Raji (cell line): ENCODE measurements around the gene PCGF6.

Source experiments
- POLR2A ChIP-seq: IDR thresholded peaks from 2 replicates; pipeline ENCODE4 v1.6.1; 2011; ENCODE audit warnings: low read depth, low read length, control low read depth; ENCODE audit not compliant: insufficient read depth

PCGF6 gene

GRCh38 chr10:103350517-103351260, at the start of gene PCGF6:
Gene PCGF6, minus strand, starts transcription at chr10:103351140. Its CDS starts 74 bp downstream, at chr10:103351066.
- TF ChIP-seq POLR2A: peak; percentile 85

DNA sequence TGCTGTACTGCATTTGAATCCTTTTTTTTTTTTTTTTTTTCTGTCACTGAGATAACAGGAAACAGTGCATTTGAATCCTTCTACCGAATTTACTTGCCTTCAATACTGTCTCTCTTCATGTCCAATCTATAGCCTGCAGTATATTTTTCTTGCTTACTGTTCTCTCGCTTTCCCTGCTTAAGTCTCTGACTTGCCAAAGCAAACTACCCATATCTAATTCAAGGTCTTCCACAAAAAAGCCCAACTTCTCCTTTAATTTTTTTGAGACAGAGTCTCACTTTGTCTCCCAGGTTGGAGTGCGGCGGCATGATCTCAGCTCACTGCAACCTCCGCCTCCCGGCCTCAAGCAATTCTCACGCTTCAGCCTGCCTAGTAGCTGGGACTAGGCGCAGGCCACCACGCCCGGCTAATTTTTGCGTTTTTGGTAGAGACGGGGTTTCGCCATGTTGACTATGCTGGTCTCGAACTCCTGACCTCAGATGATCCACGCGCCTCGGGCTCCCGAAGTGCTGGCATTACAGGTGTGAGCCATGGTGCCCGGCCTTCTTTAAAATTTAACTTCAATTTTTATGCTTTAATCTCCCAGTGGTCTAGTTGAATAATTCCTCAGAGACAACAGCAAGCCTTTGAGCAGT, 46.4 kb upstream of the PCGF6 start:
- no peak for TF ChIP-seq POLR2A

- no peak for TF ChIP-seq POLR2A
Measured at GRCh38 chr10:103396789-103397087, 45.8 kb upstream of the PCGF6 start.

GRCh38 chr10:103396067-103396788, 45.3 kb upstream of the PCGF6 start, which contains the start of the genes ATP5MK and PDCD11:
Gene ATP5MK, minus strand, starts transcription at chr10:103396475. Its CDS starts 4,018 bp downstream, at chr10:103392457.
Gene PDCD11, plus strand, starts transcription at chr10:103396626. Its CDS starts 1,801 bp downstream, at chr10:103398427.
- peak; percentile 98 for TF ChIP-seq POLR2A

GRCh38 chr10:103395754-103396066, 44.8 kb upstream of the PCGF6 start:
- TF ChIP-seq POLR2A: no peak

- TF ChIP-seq POLR2A: no peak
Measured at GRCh38 chr10:103394180-103394579, 43.2 kb upstream of the PCGF6 start.

DNA sequence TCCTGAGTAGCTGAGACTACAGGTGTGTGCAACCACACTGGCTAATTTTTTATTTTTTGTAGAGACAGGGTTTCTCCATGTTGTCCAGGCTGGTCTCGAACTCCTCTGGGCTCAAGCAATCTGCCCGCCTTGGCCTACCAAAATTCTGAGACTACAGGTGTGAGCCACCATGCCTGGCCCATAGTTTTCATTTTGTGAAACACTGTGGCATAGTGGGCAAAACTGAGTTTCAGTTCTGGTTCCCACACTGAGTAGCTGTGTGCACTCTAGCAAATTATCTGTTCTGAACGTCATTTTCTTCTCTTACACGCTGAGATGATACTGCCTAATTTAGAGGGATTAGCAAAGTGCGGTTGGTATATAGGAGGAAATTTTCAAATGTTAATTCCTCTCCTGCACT, 31.8 kb upstream of the PCGF6 start:
- TF ChIP-seq POLR2A: no peak

GRCh38 chr10:103374263-103374662, 23.3 kb upstream of the PCGF6 start:
- no peak for TF ChIP-seq POLR2A

- no peak for TF ChIP-seq POLR2A
Measured at GRCh38 chr10:103373544-103373943, 22.6 kb upstream of the PCGF6 start.

DNA sequence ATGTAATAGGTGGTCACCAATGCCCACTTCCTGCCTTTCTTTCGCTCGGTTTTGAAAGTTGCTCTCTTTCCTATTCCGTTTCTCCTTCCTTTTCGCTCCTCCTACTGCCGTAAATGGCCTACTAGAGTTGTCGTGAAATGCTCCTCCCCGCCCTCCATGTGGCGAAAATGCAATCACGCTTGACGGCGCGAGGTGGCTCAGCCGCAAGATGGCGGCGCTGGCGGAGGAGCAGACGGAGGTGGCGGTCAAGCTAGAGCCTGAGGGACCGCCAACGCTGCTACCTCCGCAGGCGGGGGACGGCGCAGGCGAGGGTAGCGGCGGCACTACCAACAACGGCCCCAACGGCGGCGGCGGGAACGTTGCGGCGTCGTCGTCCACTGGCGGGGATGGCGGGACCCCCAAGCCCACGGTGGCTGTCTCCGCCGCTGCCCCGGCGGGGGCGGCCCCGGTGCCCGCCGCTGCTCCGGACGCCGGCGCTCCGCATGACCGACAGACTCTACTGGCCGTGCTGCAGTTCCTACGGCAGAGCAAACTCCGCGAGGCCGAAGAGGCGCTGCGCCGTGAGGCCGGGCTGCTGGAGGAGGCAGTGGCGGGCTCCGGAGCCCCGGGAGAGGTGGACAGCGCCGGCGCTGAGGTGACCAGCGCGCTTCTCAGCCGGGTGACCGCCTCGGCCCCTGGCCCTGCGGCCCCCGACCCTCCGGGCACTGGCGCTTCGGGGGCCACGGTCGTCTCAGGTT, 17.0 kb upstream of the PCGF6 start, which contains the start of gene TAF5:
Gene TAF5, plus strand, starts transcription at position 195 of the 737 bp plus-strand sequence. Its CDS starts 14 bp downstream, at position 209.
- TF ChIP-seq POLR2A: peak; percentile 95

DNA sequence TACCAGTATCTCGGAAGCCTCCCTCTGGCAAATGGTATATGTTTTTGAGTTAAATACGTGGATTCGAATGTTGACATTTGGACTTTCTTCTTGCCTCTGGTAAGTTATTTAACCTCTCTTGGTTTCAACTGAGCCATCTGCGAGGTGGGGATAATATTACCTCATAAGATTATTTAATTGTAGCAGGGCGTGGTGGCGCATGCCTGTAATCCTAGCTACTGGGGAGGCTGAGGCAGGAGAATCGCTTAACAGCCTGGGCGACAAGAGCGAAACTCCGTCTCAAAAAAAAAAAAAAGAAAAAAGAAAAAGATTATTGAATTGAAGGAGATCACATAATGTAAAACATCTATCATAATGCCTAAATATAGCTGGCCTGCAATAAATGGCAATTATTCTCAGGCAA, 16.4 kb upstream of the PCGF6 start:
- TF ChIP-seq POLR2A: no peak

DNA sequence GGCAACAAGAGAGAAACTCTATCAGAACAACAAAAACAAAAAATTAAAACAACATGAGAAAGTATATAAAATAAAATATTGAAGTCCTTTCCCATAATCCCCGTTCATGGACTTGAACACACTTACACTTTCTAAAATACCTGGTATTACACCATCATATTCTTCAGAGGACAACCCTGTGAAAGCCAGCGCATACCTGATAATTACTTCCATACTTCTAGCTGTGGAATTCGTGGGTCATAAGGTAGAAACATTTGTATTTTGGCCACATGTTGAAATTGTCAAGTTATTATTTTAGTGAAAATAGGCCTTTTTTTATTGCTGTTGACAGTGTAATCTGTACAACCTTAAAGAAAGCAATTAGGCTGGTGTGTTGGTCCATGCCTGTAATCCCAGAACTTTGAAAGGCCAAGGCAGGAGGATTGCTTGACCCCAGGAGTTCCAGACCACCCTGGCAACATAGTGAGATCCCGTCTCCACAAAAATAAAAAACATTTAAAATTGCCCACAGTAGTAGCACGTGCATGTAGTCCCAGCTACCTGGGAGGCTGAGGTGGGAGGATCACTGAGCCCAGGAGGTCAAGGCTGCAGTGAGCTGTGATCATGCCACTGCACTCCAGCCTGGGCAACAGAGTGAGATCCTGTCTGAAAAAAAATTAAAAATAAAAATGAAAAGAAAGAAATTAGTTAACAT, 5.1 kb upstream of the PCGF6 start:
- no peak for TF ChIP-seq POLR2A

DNA sequence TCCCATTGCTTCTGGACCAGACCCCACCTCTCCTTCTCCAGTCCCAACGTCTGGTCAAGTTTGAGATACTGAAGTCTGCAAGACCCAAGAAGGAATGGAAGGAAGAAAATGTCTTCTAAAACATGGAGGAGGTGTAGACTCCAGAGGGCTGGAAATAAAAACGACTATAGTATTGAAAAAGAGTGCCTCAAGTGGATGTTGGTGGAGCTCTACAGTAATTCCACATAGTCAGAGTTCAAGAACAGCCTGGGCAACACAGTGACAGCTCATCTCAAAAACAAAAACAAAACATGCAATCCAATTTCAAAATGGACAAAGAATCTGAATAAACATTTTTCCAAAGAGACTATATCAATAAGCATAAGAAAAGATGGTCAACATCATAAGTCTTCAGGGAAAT, 2.3 kb upstream of the PCGF6 start:
- TF ChIP-seq POLR2A: no peak

DNA sequence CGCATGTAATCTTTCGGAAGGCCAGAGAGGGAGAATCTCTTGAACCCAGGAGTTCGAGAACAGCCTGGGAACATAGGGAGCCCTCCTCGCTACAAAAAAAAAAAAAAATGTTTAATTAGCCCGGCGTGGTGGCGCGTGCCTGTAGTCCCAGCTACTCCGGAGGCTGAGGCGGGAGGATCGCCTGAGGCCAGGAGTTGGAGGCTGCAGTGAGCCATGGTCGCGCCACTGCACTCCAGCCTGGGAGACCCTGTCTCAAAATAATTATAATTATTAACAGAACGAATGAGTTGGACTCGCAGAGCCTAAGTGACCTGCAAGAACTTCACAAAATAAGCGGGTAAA, 794 bp downstream of the PCGF6 start:
- TF ChIP-seq POLR2A: no peak

GRCh38 chr10:103336370-103336769, 14.6 kb downstream of the PCGF6 start:
- TF ChIP-seq POLR2A: no peak

- TF ChIP-seq POLR2A: no peak
Measured at GRCh38 chr10:103334567-103334966, 16.4 kb downstream of the PCGF6 start.
